ENCODE measurements around the gene ZNRF3. TPM values are rescaled to one million over a fixed set of nuclear protein-coding genes. Genes with fewer than 3 reads are reported as not detected.

ZNRF3 gene
- total RNA-seq, 4 donors from 2014 or later: 17.2 to 22.8 (median 19.5) TPM

- no peak for DNase-seq (ENCODE audit: low spot score in 2 of 2)
- WGBS, 2 donors: 70 to 73% methylated on average over 4 of the region's 4 CpGs
- H3K4me3 ChIP-seq (ENCODE audit: low read depth, poor library complexity, severe bottlenecking): no peak overlapping the region
- intact Hi-C loops (cut with DNase I; ENCODE audit: low total_unique reads): no loop called here
- no peak for TF ChIP-seq CTCF (IDR thresholded peaks at IDR 0.05)
- no peak for TF ChIP-seq POLR2A (IDR thresholded peaks at IDR 0.05)
These were observed 208.9 kb downstream of the ZNRF3 start for GRCh38 chr22:29092243-29092642.

- 61 to 81% methylated on average over 1 of the region's 1 CpG for WGBS, 2 donors
- H3K4me3 ChIP-seq (ENCODE audit: low read depth, poor library complexity, severe bottlenecking): no peak overlapping the region
- intact Hi-C loops (cut with DNase I; ENCODE audit: low total_unique reads): no loop called here
- no peak for TF ChIP-seq CTCF (IDR thresholded peaks at IDR 0.05)
- no peak for TF ChIP-seq POLR2A (IDR thresholded peaks at IDR 0.05)
- DNase-seq (ENCODE audit: low spot score in 2 of 2): no peak
These were observed 209.7 kb downstream of the ZNRF3 start for GRCh38 chr22:29093030-29093429.

- intact Hi-C loops (cut with DNase I; ENCODE audit: low total_unique reads): no loop called here
- 50 to 52% methylated on average over 4 of the region's 4 CpGs for WGBS, 2 donors
- no peak for DNase-seq (ENCODE audit: low spot score in 2 of 2)
- TF ChIP-seq CTCF (IDR thresholded peaks at IDR 0.05): no peak
- TF ChIP-seq POLR2A (IDR thresholded peaks at IDR 0.05): no peak
- H3K4me3 ChIP-seq (ENCODE audit: low read depth, poor library complexity, severe bottlenecking): no peak overlapping the region
These were observed 210.3 kb downstream of the ZNRF3 start for GRCh38 chr22:29093501-29094300.

- intact Hi-C loops (cut with DNase I; ENCODE audit: low total_unique reads): no loop called here
- TF ChIP-seq CTCF (IDR thresholded peaks at IDR 0.05): no peak
- no peak for TF ChIP-seq POLR2A (IDR thresholded peaks at IDR 0.05)
- WGBS, 2 donors: 98 to 100% methylated on average over 2 of the region's 2 CpGs
- no peak for DNase-seq (ENCODE audit: low spot score in 2 of 2)
- no peak overlapping the region for H3K4me3 ChIP-seq (ENCODE audit: low read depth, poor library complexity, severe bottlenecking)
These were observed 212.1 kb downstream of the ZNRF3 start for GRCh38 chr22:29095459-29095858.

GRCh38 chr22:29096736-29097669, 213.6 kb downstream of the ZNRF3 start:
- DNase-seq (ENCODE audit: low spot score in 2 of 2): no peak
- TF ChIP-seq CTCF (IDR thresholded peaks at IDR 0.05) (no peak), POLR2A (IDR thresholded peaks at IDR 0.05) (no peak)
- intact Hi-C loops (cut with DNase I; ENCODE audit: low total_unique reads): no loop called here
- no peak overlapping the region for H3K4me3 ChIP-seq (ENCODE audit: low read depth, poor library complexity, severe bottlenecking)
- WGBS, 2 donors: 81 to 85% methylated on average over 13 of the region's 13 CpGs
